GM12874 (cell line): ENCODE results near the gene KCNIP4.

Source experiments
- TF ChIP-seq, protein P1 (sequence below): IDR thresholded peaks from 2 replicates; pipeline ENCODE4 v1.5.1; 2011; ENCODE audit warnings: low read depth, mild to moderate bottlenecking, control low read depth, low read length, moderate library complexity; ENCODE audit not compliant: insufficient read depth

The KCNIP4 gene

DNA sequence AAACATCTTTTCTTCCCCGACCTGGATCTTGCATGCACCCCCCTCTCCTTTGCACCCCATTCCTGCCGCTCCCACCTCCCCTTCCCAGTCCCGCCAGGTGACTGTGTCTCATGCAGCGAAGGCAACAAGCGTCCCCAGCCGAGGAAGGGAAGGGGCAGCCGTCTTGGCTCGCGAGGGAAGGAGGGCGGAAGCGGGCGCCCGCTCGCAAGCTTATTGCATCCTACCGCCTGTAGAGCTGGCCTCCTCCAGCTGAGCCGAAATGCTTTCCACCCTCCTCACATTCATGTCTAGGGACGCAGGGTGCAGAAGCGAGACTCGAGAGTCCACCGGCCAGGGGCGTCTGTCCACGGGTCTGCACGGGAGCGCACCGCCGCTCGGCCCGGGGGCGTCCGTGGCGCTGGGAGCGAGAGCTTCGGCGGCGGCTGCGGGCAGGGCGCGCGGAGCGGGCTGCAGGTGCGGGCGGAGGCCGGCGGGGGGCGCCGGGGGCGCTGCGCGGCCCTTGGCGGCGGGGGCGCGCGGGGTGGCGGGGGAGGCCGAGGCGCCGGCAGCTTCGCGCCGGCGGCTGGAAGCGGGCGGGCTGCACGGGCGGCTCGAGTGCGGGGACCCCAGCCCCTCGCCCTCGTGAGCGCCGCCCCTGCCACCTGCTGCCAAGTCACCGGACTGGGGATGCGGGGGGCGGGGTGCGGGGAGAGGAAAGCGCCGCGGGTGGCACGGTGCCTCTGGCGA is at the start of gene KCNIP4:
TSS of gene KCNIP4 (minus strand) at position 426 of the 726 bp plus-strand sequence.
- TF ChIP-seq, protein P1, sequence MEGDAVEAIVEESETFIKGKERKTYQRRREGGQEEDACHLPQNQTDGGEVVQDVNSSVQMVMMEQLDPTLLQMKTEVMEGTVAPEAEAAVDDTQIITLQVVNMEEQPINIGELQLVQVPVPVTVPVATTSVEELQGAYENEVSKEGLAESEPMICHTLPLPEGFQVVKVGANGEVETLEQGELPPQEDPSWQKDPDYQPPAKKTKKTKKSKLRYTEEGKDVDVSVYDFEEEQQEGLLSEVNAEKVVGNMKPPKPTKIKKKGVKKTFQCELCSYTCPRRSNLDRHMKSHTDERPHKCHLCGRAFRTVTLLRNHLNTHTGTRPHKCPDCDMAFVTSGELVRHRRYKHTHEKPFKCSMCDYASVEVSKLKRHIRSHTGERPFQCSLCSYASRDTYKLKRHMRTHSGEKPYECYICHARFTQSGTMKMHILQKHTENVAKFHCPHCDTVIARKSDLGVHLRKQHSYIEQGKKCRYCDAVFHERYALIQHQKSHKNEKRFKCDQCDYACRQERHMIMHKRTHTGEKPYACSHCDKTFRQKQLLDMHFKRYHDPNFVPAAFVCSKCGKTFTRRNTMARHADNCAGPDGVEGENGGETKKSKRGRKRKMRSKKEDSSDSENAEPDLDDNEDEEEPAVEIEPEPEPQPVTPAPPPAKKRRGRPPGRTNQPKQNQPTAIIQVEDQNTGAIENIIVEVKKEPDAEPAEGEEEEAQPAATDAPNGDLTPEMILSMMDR = no peak

- TF ChIP-seq, protein P1 = no peak
Measured at GRCh38 chr4:21992330-21992729, 43.8 kb upstream of the KCNIP4 start.

DNA sequence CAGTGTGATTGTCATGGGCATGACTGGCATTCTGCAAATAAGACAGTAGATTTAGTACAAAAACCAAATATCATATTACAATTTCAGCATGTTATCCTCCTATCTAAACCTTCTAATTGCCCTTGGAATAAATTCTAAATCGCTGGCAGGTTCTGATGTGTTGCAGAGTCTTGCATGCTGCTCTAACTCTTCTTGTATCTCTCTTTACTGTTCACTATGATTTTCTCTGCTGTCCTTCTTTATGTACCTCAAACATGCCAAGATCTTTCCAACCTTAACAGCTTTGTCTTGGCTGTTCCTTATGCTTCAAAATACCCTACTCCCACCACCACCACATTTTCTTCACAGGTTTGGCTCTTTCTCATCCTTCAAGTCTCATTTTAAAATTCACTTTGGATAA is 43.0 kb upstream of the KCNIP4 start:
- TF ChIP-seq, protein P1 = no peak

GRCh38 chr4:21991050-21991449 is 42.5 kb upstream of the KCNIP4 start:
- TF ChIP-seq, protein P1 = no peak

DNA sequence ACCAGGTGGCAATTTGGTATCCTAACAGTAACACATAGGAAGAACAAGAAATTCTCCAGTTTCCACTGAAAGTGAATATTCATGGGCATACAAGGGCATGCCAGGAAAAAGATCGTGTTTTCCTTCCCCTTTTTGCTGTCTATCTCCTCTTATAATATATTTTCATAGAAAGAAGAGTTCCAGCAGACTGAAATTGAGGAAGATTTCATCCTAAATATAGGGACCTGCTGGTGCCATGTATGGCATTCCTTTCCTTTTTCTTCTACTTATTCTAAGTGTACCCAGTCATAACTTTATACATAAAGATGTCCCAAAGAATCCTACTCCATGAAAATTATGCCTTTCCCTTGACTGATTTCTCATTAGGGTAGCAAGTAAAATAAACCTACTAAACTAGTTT is 40.8 kb upstream of the KCNIP4 start:
- TF ChIP-seq, protein P1 = no peak

DNA sequence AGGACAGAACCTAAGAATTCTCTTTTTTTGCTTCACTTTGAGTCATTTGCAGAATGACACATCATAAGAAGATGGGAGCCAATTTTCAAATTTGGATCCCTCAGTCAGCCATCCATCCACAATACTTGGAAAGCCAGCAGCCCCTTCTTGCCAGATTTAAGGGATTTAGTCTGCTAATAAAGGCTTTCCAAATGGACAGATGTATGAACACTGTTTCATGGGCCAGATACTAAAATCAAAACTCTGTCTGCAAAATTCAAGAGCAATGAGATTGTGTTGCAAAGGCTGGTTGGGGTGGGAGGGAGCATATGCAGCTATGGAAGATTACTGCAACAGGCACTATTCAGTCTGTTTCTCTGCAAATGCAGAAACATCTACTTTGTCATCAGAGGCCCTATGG is 37.7 kb upstream of the KCNIP4 start:
- TF ChIP-seq, protein P1 = no peak

DNA sequence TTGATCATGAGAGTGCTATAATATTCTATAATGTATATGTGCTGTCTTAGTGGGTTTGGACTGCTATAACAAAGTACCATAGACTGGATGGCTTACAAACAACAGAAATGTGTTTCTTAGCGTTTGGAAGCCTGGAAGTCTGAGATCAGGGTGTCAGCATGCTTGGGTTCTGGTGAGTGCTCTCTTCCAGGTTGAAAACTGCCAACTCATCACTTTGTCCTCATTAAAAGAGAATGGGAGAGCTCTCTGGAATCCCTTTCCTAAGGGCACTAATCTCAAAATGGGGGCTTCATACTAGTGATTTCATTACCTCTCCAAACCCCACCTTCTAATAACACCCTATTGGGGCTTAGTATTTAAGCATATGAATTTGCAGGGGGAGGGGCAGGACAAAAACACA is 33.5 kb upstream of the KCNIP4 start:
- TF ChIP-seq, protein P1 = no peak

GRCh38 chr4:21979196-21979595 is 30.6 kb upstream of the KCNIP4 start:
- TF ChIP-seq, protein P1 = no peak
